Stimulated activated memory B cell treated with anti-CD40 and anti-IgM and Interleukin-4, amounts not matched to agents 10 μg/mL and 1 μg/mL and 100 μg/mL, for 72 hours (primary cell): Measurements from ENCODE around the gene ZNF154.

Source experiments
- ATAC-seq: fragments of 150-1000 bp; cut with Tn5 transposase; 2 replicates; pipeline ENCODE4 v1.10.0; 2021
- H3K27ac Mint-ChIP-seq: one replicate; pipeline ENCODE4 v1.8.0; 2022; ENCODE audit warnings: mild to moderate bottlenecking, mixed read lengths
- H3K27me3 Mint-ChIP-seq: one replicate; pipeline ENCODE4 v1.8.0; 2022; ENCODE audit warnings: mixed read lengths
- H3K36me3 Mint-ChIP-seq: one replicate; pipeline ENCODE4 v1.8.0; 2022; ENCODE audit warnings: mixed read lengths
- H3K4me1 Mint-ChIP-seq: one replicate; pipeline ENCODE4 v1.8.0; 2022; ENCODE audit warnings: mixed read lengths
- H3K4me3 Mint-ChIP-seq: one replicate; pipeline ENCODE4 v1.8.0; 2022; ENCODE audit warnings: mild to moderate bottlenecking, moderate library complexity, mixed read lengths
- H3K9me3 Mint-ChIP-seq: one replicate; pipeline ENCODE4 v1.8.0; 2022; ENCODE audit warnings: mixed read lengths

The ZNF154 gene

DNA sequence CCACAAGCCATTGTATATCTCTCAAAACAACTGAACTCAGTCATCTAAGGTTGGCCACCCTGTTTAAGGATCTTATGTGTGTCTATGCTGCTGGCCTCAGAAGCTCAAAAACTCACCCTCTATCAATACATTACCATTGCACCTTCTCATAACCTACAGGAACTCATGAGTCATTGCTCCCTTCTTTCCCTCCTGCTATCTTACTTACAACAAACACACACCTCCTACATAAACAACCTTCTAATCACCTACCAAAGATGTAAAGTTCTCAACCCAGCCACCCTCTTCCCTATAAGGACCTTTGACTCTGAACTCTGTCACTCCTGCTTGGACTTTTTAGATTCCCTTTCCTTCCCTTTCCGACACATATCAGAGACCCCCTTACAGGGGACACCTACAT is 53.6 kb downstream of the ZNF154 start:
- no peak for ATAC-seq
- Mint-ChIP-seq H3K27ac (no peak overlapping the region), H3K27me3 (peaks cover 70% of the 10 kb centered on the region), H3K4me3 (no peak overlapping the region), H3K4me1 (peaks cover 5% of the 10 kb centered on the region), H3K36me3 (peaks cover 22% of the 10 kb centered on the region), H3K9me3 (peaks cover 26% of the 10 kb centered on the region)

DNA sequence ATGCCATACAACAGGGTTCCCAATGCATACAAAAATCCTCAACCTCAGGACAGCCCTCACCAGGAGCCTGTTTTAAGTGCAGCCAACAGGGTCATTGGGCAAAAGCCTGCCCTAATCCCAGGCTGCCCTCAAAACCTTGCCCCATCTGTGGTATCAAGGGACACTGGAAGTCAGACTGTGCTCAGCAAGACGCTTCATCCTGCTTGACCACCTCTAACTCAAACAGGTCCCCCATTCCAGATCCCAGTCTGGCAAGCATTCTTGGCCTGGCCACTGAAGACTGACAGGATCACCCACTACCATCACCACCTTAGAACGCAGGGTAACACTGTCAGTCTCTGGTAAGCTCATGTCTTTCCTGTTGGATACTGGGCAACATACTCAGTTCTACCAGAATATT is 55.3 kb downstream of the ZNF154 start:
- Mint-ChIP-seq H3K9me3 (peaks cover 26% of the 10 kb centered on the region), H3K27ac (no peak overlapping the region), H3K4me3 (no peak overlapping the region), H3K27me3 (peaks cover 56% of the 10 kb centered on the region), H3K4me1 (peaks cover 5% of the 10 kb centered on the region), H3K36me3 (peaks cover 22% of the 10 kb centered on the region)
- no peak for ATAC-seq

DNA sequence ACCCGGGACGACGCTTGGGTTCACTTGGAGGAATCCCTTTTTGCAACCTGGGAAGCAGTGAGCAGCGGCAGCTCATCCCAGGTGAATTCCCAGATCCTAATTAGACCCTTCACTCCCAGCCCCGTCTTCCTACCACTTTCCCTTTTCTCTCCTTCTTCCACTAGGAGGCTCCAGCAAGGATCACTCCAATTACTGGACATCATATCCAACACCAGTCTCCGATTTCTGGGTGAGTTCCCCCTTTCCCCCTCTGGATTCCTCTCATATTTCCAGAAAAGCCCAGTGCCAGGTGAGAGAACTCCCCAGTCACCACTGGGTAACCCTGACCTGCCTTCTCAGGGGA is 57.4 kb downstream of the ZNF154 start:
- H3K9me3 Mint-ChIP-seq = peaks cover 26% of the 10 kb centered on the region

DNA sequence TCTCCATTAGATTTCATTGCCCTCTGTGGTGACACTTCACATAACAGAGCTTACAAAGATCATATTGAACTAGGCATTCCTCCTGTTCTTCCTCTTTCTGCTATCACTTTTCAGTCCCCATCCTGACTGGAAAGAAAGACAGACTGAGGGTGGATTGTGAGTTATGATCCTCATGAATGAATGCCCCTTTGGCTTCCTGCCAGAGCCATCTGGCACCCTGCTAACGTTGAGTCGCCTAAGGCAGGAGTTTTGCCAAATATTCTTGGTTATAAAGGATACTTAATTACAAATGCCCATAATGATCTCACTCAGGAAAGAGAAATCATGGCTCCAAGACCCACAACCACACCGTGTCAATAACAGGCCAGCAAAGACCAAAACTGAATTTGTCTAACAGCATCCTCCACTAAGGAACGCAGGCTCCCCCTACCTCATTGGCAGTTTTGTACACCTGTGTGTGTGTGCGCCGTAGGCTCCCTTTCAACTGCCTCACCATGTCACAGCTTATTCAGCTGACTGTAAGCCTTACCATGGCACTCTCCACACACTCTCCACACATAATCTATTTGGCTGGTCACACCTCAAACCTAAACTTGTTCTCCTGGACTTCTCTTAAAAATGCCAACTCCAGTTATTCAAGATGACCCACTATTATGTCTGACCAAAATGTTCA is 60.5 kb downstream of the ZNF154 start:
- H3K27ac Mint-ChIP-seq = no peak overlapping the region
- ATAC-seq = no peak
- H3K36me3 Mint-ChIP-seq = peaks cover 18% of the 10 kb centered on the region
- peaks cover 10% of the 10 kb centered on the region for H3K9me3 Mint-ChIP-seq
- H3K27me3 Mint-ChIP-seq = peaks cover 23% of the 10 kb centered on the region
- H3K4me3 Mint-ChIP-seq = no peak overlapping the region
- H3K4me1 Mint-ChIP-seq = peaks cover 5% of the 10 kb centered on the region

More for the DNA sequence above, 57.4 kb downstream of the ZNF154 start:
- Mint-ChIP-seq H3K36me3 (peaks cover 22% of the 10 kb centered on the region), H3K4me3 (no peak overlapping the region), H3K27me3 (peaks cover 54% of the 10 kb centered on the region), H3K4me1 (peaks cover 5% of the 10 kb centered on the region), H3K27ac (no peak overlapping the region)
- no peak for ATAC-seq
